HG03095 (cell line): Measurements from ENCODE around the gene SCGB1C1.
A peak's percentile ranks its signal among the peaks of the same experiment; 100 is the strongest.
"Not testable (repeated sequence)": the region's sequence is repeated elsewhere in the genome, so short reads cannot be mapped to it uniquely, and the experiment has no call there.

ENCODE experiments used
- ATAC-seq: cut with Tn5 transposase; IDR thresholded peaks from one replicate; pipeline ENCODE4 v1.9.1; 2021; ENCODE audit warnings: moderate library complexity; ENCODE audit not compliant: unreplicated experiment

Gene SCGB1C1

GRCh38 chr11:216081-216974, 23.4 kb downstream of the SCGB1C1 start:
- no peak for ATAC-seq

DNA sequence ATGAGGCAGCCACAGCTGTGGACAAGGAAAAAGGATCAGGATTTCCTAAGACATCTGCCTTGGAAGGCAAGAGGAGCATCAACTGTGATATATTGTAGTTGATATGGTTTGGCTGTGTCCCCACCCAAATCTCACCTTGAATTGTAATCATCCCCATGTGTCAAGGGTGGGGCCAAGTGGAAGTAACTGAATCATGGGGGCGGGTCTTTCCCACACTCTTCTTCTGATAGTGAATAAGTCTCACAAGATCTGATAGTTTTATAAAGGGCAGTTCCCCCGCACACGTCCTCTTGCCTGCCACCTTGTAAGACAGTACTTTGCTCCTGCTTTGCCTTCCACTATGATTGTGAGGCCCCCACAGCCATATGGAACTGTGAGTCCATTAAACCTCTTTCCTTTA, 24.8 kb downstream of the SCGB1C1 start:
- no peak for ATAC-seq

- ATAC-seq = no peak
Observed at GRCh38 chr11:218815-219593, 26.1 kb downstream of the SCGB1C1 start.

DNA sequence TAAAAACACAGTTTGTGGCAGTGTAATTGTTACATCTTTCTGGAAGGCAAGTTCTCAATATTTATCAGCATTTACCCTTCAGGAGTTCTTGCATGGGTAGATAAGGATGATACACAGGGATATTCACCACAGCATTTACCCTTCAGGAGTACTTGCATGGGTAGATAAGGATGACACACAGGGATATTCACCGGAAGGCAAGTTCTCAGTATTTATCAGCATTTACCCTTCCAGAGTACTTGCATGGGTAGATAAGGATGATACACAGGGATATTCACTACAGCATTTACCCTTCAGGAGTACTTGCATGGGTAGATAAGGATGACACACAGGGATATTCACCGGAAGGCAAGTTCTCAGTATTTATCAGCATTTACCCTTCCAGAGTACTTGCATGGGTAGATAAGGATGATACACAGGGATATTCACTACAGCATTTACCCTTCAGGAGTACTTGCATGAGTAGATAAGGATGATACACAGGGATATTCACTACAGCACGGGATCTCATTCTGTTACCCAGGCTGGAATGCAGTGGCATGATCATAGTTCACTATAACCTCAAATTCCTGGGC, 27.9 kb downstream of the SCGB1C1 start:
- ATAC-seq = not testable (repeated sequence)

GRCh38 chr11:221539-221938, 28.7 kb downstream of the SCGB1C1 start:
- ATAC-seq = no peak

DNA sequence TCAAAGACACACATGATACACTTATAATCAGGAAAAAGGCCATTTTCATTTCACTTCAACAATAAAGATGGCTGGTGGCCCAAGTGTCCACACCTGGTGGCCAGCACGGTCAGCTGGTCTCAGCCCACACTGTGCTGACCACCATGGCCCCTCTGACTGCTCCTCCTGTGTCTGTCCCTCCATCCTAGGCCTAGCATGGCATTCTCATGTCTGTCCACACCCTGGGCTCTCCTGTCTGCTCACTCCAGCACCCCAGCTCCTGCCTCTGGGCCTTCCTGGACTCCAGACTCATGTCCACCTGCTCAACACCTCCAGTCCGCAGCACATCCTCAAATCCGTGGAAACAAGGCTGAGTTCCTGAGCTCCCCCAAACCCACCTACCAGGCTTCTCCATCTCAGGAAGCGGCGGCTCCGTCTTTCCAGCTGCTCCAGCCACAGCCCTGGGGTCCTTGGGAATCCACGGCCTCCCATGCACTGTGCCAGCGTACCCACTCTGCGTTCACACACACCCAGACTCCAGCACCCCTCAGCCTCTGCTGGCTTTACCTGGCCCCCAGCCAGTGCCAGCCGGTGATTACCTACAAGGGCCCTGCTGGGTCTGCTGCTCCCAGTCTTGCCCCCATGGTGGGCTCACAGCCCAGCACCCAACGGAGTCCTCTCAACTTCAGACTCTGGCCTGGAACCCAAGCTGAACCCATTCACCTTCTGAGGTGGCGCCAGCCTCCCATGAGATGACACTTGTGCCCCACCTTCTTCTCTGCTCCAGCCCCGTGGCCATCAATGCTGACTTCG, 29.3 kb downstream of the SCGB1C1 start:
- ATAC-seq = no peak

- ATAC-seq = no peak
Observed at GRCh38 chr11:223026-223789, 30.3 kb downstream of the SCGB1C1 start.

DNA sequence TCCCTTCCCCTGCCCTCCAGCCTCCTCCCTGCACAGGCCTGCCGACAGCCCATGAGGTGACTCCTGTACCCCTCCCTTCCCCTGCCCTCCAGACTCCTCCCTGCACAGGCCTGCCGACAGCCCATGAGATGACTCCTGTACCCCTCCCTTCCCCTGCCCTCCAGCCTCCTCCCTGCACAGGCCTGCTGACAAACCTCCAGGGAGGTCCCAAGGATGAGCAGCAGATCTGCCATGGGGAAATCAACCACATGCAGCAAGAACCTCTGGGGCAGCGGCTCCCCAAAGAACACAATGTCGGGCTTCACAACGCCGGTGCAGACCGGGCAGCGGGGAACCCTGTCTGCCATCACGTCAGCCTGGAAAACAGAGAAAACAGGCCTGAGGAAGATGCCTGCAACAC, 31.0 kb downstream of the SCGB1C1 start:
- no peak for ATAC-seq

DNA sequence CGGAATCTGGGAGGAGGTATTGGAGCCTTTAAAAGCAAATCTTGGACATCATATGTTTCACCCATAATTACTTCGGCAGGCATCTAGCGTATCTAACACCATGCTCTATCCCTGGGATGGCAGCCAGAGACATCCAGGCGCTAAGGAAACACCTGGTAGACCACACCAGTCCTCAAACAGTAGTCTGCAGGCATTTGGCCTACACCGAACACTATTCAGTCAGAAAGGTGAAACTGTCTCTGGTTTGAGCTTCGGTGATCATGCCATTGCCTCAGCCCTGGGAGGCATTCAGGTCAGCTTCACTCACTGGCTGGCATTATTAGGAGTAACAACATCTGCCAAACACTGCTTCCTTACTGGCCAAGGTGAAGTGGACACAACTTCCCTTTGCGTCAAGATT, 31.5 kb downstream of the SCGB1C1 start:
- ATAC-seq = no peak

- ATAC-seq = no peak
Observed at GRCh38 chr11:225734-226453, 33.0 kb downstream of the SCGB1C1 start.

DNA sequence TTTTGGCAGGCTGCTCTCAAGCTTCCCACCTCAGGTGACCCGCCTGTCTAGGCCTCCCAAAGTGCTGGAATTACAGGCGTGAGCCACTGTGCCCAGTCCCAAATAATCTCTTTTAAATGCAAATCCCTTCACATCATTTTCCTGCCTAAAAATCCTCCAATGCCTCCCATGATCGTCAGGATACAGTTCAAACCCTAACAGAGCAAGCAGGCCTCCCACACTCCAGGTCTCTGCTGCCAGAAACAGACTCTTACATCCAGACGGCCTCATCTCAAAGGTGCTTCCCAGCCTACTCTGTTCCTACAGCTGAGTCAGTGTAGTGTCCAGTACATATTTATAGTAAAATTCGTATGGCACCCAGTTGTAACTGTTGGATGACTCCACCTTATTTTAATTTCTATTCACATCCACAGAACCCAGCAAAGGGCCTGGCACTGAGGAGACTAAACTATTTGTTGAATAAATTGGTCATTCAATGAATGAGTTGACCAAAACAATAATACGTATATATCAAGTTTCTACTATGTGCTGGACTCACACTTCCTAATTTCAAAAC, 35.0 kb downstream of the SCGB1C1 start:
- no peak for ATAC-seq

GRCh38 chr11:230431-230830, 37.6 kb downstream of the SCGB1C1 start:
- ATAC-seq = no peak

- ATAC-seq = no peak
Observed at GRCh38 chr11:232783-233565, 40.1 kb downstream of the SCGB1C1 start.

GRCh38 chr11:235180-235579, 42.3 kb downstream of the SCGB1C1 start:
- ATAC-seq = no peak

DNA sequence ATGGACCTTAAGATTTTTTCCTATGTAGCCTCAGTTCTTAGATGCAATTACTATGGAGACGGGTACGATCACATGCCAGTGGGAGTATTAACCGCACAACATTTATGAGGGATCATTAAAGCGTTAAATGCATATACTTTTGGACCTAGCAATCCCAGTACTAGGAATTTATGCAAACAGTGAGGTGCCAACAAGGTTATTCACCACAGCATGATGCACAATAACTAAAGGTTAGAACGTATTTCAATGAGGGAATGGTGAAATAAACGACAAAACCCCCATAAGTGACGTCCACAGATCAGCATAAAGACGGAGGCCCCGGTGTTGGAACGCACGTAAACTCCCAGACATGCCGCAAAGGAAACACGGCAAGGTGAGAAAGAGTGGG, 42.7 kb downstream of the SCGB1C1 start:
- ATAC-seq = no peak

- ATAC-seq = peak; percentile 65
Observed at GRCh38 chr11:235997-236773, 43.3 kb downstream of the SCGB1C1 start, which contains the start of gene SIRT3. Gene SIRT3 (minus strand): TSS chr11:236342. CDS start chr11:236328, 14 bp downstream.
